Measurements from ENCODE around the gene NUAK2.
A peak's percentile ranks its signal among the peaks of the same experiment; 100 is the strongest.

NUAK2 gene

GRCh38 chr1:205296154-205296553 is 25.4 kb downstream of the NUAK2 start:
- TF ChIP-seq CTCF (conservative IDR thresholded peaks at IDR 0.05; ENCODE audit: low read depth, low read length), result no peak
- no peak overlapping the region for H3K4me3 ChIP-seq (ENCODE audit: low read depth, low read length)
- DNase-seq (ENCODE audit: low read depth), result no peak

DNA sequence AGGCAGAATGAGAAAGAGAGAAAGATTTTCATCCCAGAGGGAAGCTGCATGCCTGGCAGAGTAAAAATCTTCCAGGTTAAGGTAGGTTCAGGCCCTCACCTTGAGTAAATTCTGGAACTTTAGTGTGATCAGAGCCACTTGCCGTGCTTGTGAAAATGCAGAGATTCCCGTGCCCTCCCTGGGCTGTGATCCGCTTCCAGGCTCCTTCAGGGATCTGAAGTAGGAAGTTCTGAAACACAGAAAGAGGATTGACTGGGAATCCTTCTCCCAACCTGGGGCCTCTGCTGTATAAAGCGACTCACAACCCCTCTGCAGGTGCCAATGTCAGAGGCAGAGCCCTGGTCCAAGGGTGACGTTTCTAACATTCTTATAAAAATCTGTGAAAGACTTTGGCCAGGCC is 26.6 kb downstream of the NUAK2 start:
- no peak for TF ChIP-seq CTCF (conservative IDR thresholded peaks at IDR 0.05; ENCODE audit: low read depth, low read length)
- H3K4me3 ChIP-seq (ENCODE audit: low read depth, low read length), result no peak overlapping the region
- no peak for DNase-seq (ENCODE audit: low read depth)

DNA sequence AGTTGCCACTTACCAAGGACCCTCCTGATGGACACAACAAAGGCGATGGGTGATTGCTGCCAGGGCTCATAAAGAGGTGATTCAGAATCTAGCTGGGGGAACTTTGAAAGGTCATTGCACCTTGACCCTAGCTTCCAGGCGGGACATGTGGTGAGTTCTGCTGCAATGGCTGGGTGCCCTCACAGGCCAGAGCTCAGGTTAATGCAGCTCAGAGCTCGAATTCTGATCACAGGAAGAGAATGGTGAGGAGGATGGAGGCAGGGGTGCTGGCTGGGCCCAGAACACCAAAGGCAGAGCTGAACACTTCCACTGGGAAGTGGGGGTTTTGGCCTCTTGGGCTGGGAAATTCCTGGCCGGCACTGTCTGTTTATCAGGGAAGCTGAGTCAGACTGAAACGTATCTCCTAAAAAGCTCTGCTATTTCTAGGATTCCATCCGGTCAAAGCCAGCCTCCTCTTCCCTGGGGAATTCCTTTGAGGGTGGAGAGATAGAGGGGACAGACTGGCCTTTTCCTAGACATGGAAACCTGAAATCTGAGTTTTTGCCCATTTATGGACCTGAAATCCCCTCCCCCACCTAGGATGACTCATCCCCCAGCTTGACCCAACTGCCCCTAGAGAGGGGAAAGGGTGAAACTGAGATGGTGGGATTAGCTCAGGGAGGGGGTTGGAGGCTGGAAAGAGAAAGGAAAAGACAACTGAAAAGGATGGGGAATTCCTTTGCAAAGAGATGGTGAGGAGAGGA is 27.2 kb downstream of the NUAK2 start:
- DNase-seq (ENCODE audit: low read depth), result peak; percentile 68
- no peak overlapping the region for H3K4me3 ChIP-seq (ENCODE audit: low read depth, low read length)
- TF ChIP-seq CTCF (conservative IDR thresholded peaks at IDR 0.05; ENCODE audit: low read depth, low read length), result no peak

DNA sequence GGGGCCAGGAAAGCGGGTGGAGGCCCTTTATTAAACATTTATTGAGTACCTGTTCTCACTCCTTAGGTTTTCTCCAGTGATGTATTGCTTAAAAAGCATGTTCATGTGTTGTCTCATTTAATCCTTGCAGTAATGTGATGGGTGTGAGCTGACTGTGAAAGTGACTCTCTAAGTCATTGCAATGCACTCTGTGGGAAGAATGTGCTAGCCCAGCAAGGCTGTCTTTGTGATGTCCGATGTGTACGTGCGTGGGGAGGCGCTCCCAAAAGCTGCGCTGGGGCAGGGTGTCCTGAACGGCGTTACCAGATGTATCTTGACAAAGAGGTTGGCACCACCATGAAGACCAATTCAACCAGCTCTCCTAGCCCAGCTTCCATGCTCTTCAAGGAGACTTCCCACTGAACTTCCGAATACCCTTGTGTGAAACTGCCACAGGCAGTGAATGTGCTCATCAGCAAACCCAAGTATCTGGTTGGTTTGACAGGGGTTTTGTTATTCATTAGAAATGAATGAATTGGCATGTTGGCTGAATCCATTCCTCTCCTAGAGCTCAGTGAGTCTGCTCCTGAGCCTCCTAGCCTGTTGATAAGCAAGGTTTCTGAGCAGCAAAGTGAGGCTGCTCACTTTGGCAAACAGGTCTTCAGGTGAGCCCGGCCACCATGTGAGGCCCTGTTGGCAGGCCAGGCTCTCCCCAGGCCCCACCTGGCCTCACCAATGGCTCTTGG is 28.0 kb downstream of the NUAK2 start:
- no peak for DNase-seq (ENCODE audit: low read depth)
- TF ChIP-seq CTCF (conservative IDR thresholded peaks at IDR 0.05; ENCODE audit: low read depth, low read length), result no peak
- H3K4me3 ChIP-seq (ENCODE audit: low read depth, low read length), result no peak overlapping the region

DNA sequence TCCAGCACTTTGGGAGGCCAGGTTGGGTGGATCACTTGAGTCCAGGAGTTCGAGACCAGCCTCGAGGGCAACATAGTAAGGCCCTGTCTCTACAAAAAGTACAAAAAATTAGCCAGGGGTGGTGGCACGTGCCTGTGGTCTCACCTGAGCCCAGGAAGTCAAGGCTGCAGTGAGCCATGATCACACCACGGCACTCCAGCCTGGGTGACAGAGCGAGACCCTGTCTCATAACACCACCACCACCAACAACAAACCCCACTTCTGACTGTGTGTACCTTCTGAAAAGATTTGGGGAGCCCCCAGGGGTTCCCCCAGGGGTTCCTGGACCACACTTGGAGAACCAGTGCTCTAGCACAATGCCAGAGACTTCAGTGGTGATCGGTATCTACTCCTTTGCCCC is 29.9 kb downstream of the NUAK2 start:
- DNase-seq (ENCODE audit: low read depth), result no peak
- no peak for TF ChIP-seq CTCF (conservative IDR thresholded peaks at IDR 0.05; ENCODE audit: low read depth, low read length)
- H3K4me3 ChIP-seq (ENCODE audit: low read depth, low read length), result no peak overlapping the region

DNA sequence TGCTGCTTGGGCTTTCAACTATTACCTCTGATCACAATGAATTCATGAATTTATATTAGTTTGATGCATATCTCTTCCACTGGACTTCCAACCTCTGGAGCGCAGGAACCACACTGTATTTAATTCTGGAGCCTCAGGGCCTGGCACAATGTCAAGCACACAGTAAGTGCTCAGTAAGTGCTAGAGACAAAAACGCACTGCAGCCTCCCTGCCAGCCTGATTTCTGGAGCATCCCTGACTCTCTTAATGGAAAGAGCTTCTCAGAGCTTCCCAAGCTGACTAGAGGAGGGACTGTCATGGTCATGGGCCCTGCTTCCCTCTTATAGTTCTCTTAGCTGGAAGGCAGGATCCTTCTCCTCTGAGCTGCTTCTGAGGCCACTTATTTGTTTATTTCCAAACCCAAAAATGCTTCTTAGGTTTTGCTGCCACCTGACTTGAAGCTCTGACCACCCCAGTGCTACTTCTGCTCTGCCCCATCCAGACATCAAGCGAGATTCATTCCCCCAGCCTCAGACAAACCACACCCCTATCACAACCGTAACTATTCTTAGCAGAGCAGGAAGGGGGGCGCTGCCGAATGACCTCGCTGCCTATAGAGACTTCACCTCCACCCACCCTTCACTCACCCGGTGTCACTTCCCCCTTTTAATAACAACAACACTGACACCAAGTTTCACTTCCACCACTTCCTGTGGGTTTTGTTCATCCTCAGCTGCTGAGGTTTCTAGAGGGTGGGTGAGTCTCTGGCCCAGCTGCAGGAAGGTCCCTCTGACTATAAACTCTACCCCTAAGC is 33.6 kb downstream of the NUAK2 start:
- no peak overlapping the region for H3K4me3 ChIP-seq (ENCODE audit: low read depth, low read length)
- no peak for TF ChIP-seq CTCF (conservative IDR thresholded peaks at IDR 0.05; ENCODE audit: low read depth, low read length)
- DNase-seq (ENCODE audit: low read depth), result no peak
